HepG2 (cell line): ENCODE results near the gene INO80B. TPM values are rescaled to one million over a fixed set of nuclear protein-coding genes. Genes with fewer than 3 reads are reported as not detected.

Experiments
- ARNT2 ChIP-seq: sonication (generic); formaldehyde crosslinking; IDR thresholded peaks from 2 replicates; pipeline ENCODE4 v1.8.0; 2022; ENCODE audit warnings: mild to moderate bottlenecking, low read depth, missing genetic modification reagents, moderate library complexity
- BHLHE40 ChIP-seq: IDR thresholded peaks from 2 replicates; pipeline ENCODE4 v1.6.1; 2011; ENCODE audit warnings: low read length, improper control_type of control experiment
- CEBPB ChIP-seq: IDR thresholded peaks from 2 replicates; pipeline ENCODE4 v1.6.1; 2011; ENCODE audit warnings: low read depth, low read length, improper control_type of control experiment, borderline replicate concordance
- KDM4B ChIP-seq: sonication (generic); formaldehyde crosslinking; IDR thresholded peaks from 2 replicates; pipeline ENCODE4 v1.4.0; 2020; ENCODE audit warnings: missing genetic modification reagents
- MBNL3 ChIP-seq: fragments of 250-450 bp; sonication (Bioruptor Pico); conservative IDR thresholded peaks from 2 replicates; pipeline ENCODE4 v1.8.0; 2022; ENCODE audit warnings: mild to moderate bottlenecking, inconsistent platforms
- MXD4 ChIP-seq: IDR thresholded peaks from 2 replicates; pipeline ENCODE4 v1.6.1; 2016; ENCODE audit warnings: mild to moderate bottlenecking, missing biosample characterization, missing genetic modification reagents
- PAF1 ChIP-seq: IDR thresholded peaks from 2 replicates; pipeline ENCODE4 v1.6.1; 2016; ENCODE audit warnings: missing genetic modification reagents, missing compliant biosample characterization
- PAX8 ChIP-seq: sonication (generic); formaldehyde crosslinking; IDR thresholded peaks from 2 replicates; pipeline ENCODE4 v1.8.0; 2022; ENCODE audit warnings: mild to moderate bottlenecking, missing genetic modification reagents, borderline replicate concordance
- SAP130 ChIP-seq: IDR thresholded peaks from 2 replicates; pipeline ENCODE4 v1.6.1; 2016; ENCODE audit warnings: low read depth
- SIX1 ChIP-seq: sonication (generic); formaldehyde crosslinking; IDR thresholded peaks from 2 replicates; pipeline ENCODE4 v1.4.0; 2020; ENCODE audit warnings: missing genetic modification reagents, borderline replicate concordance
- SRSF4 ChIP-seq: fragments of 200-400 bp; formaldehyde crosslinking; IDR thresholded peaks from one replicate; pipeline ENCODE4 v1.6.1; 2018; ENCODE audit warnings: mild to moderate bottlenecking, low read depth, low read length, moderate library complexity; ENCODE audit not compliant: poor library complexity, severe bottlenecking
- ZNF274 ChIP-seq: sonication (generic); formaldehyde crosslinking; IDR thresholded peaks from 2 replicates; pipeline ENCODE4 v1.5.1; 2020; ENCODE audit warnings: mild to moderate bottlenecking, missing genetic modification reagents
- ZNF292 ChIP-seq: sonication (generic); formaldehyde crosslinking; IDR thresholded peaks from 2 replicates; pipeline ENCODE4 v1.8.1; 2022; ENCODE audit warnings: mild to moderate bottlenecking, low read depth, missing genetic modification reagents, borderline replicate concordance
- ZNF451 ChIP-seq: sonication (generic); formaldehyde crosslinking; IDR thresholded peaks from 2 replicates; pipeline ENCODE4 v1.5.0; 2020; ENCODE audit warnings: mild to moderate bottlenecking, missing genetic modification reagents
- ZNF879 ChIP-seq: sonication (generic); formaldehyde crosslinking; IDR thresholded peaks from 2 replicates; pipeline ENCODE4 v1.8.1; 2023; ENCODE audit warnings: missing genetic modification reagents
- polyA plus RNA-seq, 8 experiments: library from polyadenylated mRNA; depleted of rRNA in 3 of 8; stranded (reverse) in 7 of 8; unstranded in 1 of 8; fragments of >200 nt; fragmentation: Illumina TruSeq in 4 of 8; extraction: Trizol in 4 of 8; gene quantifications; 2 replicates each; pipeline versions ENCODE4 v1.2.1 to v1.2.3, GENCODE V29; 2011 to 2016; ENCODE audit warnings: low read depth in 4 of 8, missing spikeins in 1 of 8, mixed read lengths in 1 of 8; ENCODE audit not compliant: insufficient read depth in 1 of 8
- total RNA-seq, 5 experiments: library from RNA; depleted of rRNA; stranded (reverse); fragments of >200 nt; fragmentation: Illumina TruSeq; extraction: Trizol; gene quantifications; 2 replicates each; pipeline ENCODE4 v1.2.3, GENCODE V29; 2016; ENCODE audit warnings: low read depth in 1 of 5
- TF ChIP-seq, protein P1 (sequence below): sonication (generic); formaldehyde crosslinking; IDR thresholded peaks from 2 replicates; pipeline ENCODE4 v1.5.0; 2020; ENCODE audit warnings: mild to moderate bottlenecking, missing genetic modification reagents, moderate library complexity
- TF ChIP-seq, protein P2 (sequence below): IDR thresholded peaks from 2 replicates; pipeline ENCODE4 v1.6.1; 2016
- TF ChIP-seq, protein P3 (sequence below): sonication (generic); formaldehyde crosslinking; IDR thresholded peaks from 2 replicates; pipeline ENCODE4 v1.8.0; 2022; ENCODE audit warnings: mild to moderate bottlenecking, missing genetic modification reagents, borderline replicate concordance
- TF ChIP-seq, protein P4 (sequence below): sonication (generic); formaldehyde crosslinking; IDR thresholded peaks from 2 replicates; pipeline ENCODE4 v1.8.0; 2022; ENCODE audit warnings: low read depth, missing genetic modification reagents
- TF ChIP-seq, protein P5 (sequence below): sonication (generic); formaldehyde crosslinking; IDR thresholded peaks from 2 replicates; pipeline ENCODE4 v1.9.0; 2021; ENCODE audit warnings: missing genetic modification reagents, mild to moderate bottlenecking, borderline replicate concordance
- TF ChIP-seq, protein P6 (sequence below): sonication (generic); formaldehyde crosslinking; IDR thresholded peaks from 2 replicates; pipeline ENCODE4 v1.5.0; 2020; ENCODE audit warnings: missing genetic modification reagents

The INO80B gene
- total and polyA plus RNA-seq, 2 of the 13 experiments (the other 11 are each of a cell fraction or from before 2014, with no cell fraction given), result 6.2 to 14.5 TPM

DNA sequence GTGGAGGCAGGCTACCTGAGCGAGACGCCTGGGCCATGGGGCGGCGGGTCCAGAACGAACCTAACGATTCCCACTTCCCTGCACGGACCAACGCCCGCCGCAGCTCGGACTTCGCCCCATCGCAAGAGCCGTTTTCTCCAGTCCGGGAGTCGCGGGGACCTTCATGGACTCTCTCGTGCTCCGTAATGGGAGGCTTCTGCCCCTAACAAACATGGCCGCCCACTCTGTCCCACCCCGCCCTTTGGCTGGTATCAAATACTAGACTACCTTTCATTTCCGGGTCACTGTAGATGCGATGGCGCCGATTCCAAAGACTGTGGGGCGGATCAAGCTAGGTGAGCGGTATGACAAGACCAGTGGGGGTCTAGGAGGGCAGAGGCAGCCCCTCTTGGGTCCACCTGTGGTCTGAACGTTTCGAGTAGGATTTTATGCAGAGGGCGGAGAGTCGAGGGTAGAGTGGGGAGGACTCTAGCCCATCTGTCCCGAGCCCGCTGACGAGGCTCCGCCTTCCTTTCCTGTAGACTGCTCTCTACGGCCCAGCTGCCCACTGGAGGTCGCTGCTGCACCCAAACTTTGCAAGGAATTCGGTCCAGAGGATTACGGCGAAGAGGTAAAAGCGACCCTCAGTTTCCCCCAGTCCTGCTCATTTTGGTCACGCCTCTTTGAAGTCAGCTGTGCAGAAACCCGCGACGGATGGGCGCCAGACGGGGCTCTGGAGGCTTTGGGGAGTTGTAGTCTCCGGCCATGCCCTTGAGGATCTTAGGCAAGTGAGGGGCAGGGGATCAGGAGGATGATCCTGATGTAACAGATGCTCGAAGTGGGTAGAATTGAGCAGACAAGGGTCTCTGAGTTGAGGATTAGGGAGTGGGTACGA, 28.2 kb downstream of the INO80B start, which contains the start of the genes CCDC142 and TTC31 (continued):
- TF ChIP-seq, protein P1, sequence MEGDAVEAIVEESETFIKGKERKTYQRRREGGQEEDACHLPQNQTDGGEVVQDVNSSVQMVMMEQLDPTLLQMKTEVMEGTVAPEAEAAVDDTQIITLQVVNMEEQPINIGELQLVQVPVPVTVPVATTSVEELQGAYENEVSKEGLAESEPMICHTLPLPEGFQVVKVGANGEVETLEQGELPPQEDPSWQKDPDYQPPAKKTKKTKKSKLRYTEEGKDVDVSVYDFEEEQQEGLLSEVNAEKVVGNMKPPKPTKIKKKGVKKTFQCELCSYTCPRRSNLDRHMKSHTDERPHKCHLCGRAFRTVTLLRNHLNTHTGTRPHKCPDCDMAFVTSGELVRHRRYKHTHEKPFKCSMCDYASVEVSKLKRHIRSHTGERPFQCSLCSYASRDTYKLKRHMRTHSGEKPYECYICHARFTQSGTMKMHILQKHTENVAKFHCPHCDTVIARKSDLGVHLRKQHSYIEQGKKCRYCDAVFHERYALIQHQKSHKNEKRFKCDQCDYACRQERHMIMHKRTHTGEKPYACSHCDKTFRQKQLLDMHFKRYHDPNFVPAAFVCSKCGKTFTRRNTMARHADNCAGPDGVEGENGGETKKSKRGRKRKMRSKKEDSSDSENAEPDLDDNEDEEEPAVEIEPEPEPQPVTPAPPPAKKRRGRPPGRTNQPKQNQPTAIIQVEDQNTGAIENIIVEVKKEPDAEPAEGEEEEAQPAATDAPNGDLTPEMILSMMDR, result peak; percentile 99
- TF ChIP-seq ZNF274 (CRISPR knock-in tag), result no peak; the same call in 1 of the 2 replicates
- peak; percentile 92 for TF ChIP-seq SIX1 (CRISPR knock-in tag)
- TF ChIP-seq KDM4B (CRISPR knock-in tag), result peak; percentile 17; the same call in 1 of the 2 replicates
- TF ChIP-seq MBNL3 (CRISPR knock-in tag), result no peak
- TF ChIP-seq SRSF4, result no peak
- no peak for TF ChIP-seq CEBPB
- no peak for TF ChIP-seq PAF1
- TF ChIP-seq SAP130 (CRISPR knock-in tag), result peak; percentile 99
- peak; percentile 75 for TF ChIP-seq PAX8 (CRISPR knock-in tag)
- peak; percentile 51; the same call in 1 of the 2 replicates for TF ChIP-seq ARNT2 (CRISPR knock-in tag)
- TF ChIP-seq, protein P2, sequence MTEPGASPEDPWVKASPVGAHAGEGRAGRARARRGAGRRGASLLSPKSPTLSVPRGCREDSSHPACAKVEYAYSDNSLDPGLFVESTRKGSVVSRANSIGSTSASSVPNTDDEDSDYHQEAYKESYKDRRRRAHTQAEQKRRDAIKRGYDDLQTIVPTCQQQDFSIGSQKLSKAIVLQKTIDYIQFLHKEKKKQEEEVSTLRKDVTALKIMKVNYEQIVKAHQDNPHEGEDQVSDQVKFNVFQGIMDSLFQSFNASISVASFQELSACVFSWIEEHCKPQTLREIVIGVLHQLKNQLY, result peak; percentile 4; the same call in 1 of the 2 replicates
- no peak for TF ChIP-seq ZNF879 (CRISPR knock-in tag)
- TF ChIP-seq MXD4, result peak; percentile 74; the same call in 1 of the 2 replicates
- TF ChIP-seq BHLHE40, result no peak
- TF ChIP-seq, protein P3, sequence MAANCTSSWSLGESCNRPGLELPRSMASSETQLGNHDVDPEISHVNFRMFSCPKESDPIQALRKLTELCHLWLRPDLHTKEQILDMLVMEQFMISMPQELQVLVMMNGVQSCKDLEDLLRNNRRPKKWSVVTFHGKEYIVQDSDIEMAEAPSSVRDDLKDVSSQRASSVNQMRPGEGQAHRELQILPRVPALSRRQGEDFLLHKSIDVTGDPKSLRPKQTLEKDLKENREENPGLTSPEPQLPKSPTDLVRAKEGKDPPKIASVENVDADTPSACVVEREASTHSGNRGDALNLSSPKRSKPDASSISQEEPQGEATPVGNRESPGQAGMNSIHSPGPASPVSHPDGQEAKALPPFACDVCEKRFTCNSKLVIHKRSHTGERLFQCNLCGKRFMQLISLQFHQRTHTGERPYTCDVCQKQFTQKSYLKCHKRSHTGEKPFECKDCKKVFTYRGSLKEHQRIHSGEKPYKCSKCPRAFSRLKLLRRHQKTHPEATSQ (CRISPR knock-in tag), result peak; percentile 61
- TF ChIP-seq, protein P4, sequence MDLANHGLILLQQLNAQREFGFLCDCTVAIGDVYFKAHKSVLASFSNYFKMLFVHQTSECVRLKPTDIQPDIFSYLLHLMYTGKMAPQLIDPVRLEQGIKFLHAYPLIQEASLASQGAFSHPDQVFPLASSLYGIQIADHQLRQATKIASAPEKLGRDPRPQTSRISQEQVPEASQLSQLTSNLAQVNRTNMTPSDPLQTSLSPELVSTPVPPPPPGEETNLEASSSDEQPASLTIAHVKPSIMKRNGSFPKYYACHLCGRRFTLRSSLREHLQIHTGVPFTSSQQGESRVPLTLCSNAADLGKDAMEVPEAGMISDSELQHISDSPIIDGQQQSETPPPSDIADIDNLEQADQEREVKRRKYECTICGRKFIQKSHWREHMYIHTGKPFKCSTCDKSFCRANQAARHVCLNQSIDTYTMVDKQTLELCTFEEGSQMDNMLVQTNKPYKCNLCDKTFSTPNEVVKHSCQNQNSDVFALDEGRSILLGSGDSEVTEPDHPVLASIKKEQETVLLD (CRISPR knock-in tag), result peak; percentile 81
- TF ChIP-seq ZNF292, result no peak
- TF ChIP-seq ZNF451, result peak; percentile 65; the same call in 1 of the 2 replicates
- TF ChIP-seq, protein P5, sequence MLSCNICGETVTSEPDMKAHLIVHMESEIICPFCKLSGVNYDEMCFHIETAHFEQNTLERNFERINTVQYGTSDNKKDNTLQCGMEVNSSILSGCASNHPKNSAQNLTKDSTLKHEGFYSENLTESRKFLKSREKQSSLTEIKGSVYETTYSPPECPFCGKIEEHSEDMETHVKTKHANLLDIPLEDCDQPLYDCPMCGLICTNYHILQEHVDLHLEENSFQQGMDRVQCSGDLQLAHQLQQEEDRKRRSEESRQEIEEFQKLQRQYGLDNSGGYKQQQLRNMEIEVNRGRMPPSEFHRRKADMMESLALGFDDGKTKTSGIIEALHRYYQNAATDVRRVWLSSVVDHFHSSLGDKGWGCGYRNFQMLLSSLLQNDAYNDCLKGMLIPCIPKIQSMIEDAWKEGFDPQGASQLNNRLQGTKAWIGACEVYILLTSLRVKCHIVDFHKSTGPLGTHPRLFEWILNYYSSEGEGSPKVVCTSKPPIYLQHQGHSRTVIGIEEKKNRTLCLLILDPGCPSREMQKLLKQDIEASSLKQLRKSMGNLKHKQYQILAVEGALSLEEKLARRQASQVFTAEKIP (CRISPR knock-in tag), result no peak
- TF ChIP-seq, protein P6, sequence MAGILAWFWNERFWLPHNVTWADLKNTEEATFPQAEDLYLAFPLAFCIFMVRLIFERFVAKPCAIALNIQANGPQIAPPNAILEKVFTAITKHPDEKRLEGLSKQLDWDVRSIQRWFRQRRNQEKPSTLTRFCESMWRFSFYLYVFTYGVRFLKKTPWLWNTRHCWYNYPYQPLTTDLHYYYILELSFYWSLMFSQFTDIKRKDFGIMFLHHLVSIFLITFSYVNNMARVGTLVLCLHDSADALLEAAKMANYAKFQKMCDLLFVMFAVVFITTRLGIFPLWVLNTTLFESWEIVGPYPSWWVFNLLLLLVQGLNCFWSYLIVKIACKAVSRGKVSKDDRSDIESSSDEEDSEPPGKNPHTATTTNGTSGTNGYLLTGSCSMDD, result no peak
